GM21447 (cell line): ENCODE measurements around the gene TBX4.
"Not testable (repeated sequence)": the region's sequence is repeated elsewhere in the genome, so short reads cannot be mapped to it uniquely, and the experiment has no call there.

Experiments used
- ATAC-seq: cut with Tn5 transposase; IDR thresholded peaks from one replicate; pipeline ENCODE4 v1.9.1; 2021; ENCODE audit not compliant: unreplicated experiment

The TBX4 gene

GRCh38 chr17:61519754-61520440 is 67.7 kb downstream of the TBX4 start:
- ATAC-seq, result no peak

- ATAC-seq, result no peak
Measured at GRCh38 chr17:61520897-61521296, 68.7 kb downstream of the TBX4 start.

- ATAC-seq, result no peak
Measured at GRCh38 chr17:61522088-61522487, 69.9 kb downstream of the TBX4 start.

- ATAC-seq, result no peak
Measured at GRCh38 chr17:61524319-61524718, 72.1 kb downstream of the TBX4 start.

DNA sequence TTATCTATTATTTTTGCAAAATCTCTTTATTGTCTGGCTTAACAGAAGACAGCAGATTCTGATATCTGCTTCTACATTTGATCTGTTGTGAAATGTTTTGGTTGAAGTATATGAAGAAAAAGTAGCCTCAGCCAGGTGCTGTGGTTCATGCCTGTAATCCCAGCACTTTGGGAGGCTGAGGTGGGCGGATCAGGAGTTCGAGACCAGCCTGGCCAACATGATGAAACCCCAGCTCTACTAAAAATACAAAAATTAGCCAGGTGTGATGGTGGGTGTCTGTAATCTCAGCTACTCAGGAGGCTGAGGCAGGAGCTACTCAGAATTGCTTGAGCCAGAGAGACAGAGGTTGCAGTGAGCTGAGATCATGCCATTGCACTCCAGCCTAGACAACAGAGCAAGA is 75.2 kb downstream of the TBX4 start:
- ATAC-seq, result not testable (repeated sequence)

DNA sequence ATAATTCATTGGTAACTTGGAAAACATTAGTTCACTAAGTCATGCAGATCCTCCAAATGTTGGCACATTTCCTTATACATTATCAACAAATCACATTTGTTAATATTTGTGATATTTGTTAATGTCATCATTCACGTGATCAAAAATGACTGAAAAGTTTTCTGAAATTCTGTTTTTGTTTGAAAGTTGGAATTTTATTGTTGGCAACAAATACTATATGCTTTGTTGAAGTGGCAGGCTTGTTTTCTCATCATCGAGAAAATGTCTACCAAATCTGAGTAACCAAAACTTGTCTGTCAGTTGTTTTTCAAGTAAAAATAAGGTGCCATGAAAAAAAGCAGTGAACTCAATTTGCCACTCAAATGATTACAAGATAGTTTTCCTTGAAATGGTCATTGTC is 75.9 kb downstream of the TBX4 start:
- ATAC-seq, result no peak

DNA sequence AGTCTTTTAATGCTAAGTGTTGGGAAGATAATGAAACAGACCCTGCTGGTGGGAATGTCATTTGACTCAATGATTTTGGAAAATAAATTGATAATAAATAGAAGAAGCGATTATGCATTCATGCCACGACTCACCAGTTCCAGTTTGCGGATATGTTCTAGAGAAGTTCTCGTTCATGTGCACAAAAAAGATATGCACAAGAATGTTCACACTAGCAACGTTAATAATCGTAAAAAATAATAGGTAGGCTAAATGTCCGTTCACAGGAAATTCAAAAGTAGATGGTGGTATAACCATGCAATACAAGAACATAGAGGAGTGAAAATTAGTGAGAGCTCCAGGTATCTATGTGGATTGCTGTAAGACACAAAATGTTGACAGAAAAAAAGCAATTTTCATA is 79.0 kb downstream of the TBX4 start:
- ATAC-seq, result no peak

GRCh38 chr17:61532826-61533225 is 80.6 kb downstream of the TBX4 start:
- no peak for ATAC-seq

DNA sequence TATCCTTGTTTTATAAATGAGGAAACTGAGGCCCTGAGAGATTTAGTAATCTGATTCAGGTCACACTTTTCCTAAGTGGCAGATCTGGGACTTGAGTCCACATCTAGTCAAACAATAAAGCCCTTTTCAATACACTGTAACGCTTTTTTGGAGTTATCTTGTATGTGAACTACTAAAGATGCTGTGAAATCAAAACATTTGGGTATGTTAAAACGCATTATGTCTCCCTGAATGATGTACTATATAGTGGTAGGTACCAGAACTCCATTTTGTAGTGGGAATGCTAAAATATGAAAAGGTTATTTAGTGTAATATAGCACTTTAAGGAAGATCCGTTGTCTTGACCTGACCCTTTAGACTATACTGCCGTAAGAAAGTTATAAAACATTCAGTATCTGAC is 81.6 kb downstream of the TBX4 start:
- ATAC-seq, result no peak

DNA sequence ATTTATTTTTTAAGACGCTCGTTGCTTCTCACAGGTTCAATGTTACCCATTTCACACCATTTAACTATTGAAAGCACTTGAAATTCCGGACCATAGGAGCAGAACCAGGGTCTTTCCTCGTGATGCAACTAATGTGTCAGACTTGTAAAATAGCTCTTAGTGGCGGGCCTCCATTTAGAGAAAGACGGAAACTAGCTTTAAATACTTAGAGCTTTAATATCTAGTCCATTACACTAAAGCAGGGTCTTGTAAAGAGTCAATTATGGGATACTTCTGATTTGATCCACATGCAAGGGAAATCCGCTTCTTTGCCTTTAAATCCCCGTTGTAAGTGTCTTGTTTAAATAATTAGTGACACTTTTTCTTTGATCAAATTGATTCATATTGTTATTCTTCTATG is 82.2 kb downstream of the TBX4 start:
- ATAC-seq, result no peak
